HEK293 (cell line): ENCODE measurements around the gene HOXB9.
A peak's percentile ranks its signal among the peaks of the same experiment; 100 is the strongest.

Experiments used
- CTCF ChIA-PET: fragments of 350-600 bp; formaldehyde crosslinking; extraction: SDS; loops from one replicate; lab custom pipeline; 2021; ENCODE audit warnings: antibody characterized with exemption; lab: Yijun Ruan, JAX
- POLR2A ChIA-PET: fragments of 300-600 bp; formaldehyde crosslinking; extraction: SDS; loops from one replicate; lab custom pipeline; 2020; ENCODE audit warnings: antibody characterized with exemption, inconsistent platforms; lab: Yijun Ruan, JAX
- H3K27ac ChIP-seq: fragments of 200-500 bp; sonication (Bioruptor generic); 2 replicates; pipeline ENCODE4 v1.5.1; 2014; ENCODE audit warnings: low read depth, low read length, control low read depth, inconsistent platforms; ENCODE audit errors: extremely low read depth
- H3K36me3 ChIP-seq, 2 experiments: fragments of 200-500 bp in 1 of 2; sonication (Bioruptor generic) in 1 of 2; 1 replicate in 1 of 2; 2 replicates in 1 of 2; pipeline ENCODE4 v1.5.1; 2014 to 2017; ENCODE audit warnings: inconsistent platforms in 2 of 2, low read length in 2 of 2; ENCODE audit not compliant: control insufficient read depth in 2 of 2, insufficient read depth in 1 of 2
- H3K4me1 ChIP-seq: fragments of 200-500 bp; sonication (Bioruptor generic); 2 replicates; pipeline ENCODE4 v1.5.1; 2014; ENCODE audit warnings: mild to moderate bottlenecking, low read length, inconsistent platforms; ENCODE audit not compliant: control insufficient read depth, insufficient read depth
- H3K4me3 ChIP-seq: 2 replicates; pipeline ENCODE4 v1.5.1; 2011; ENCODE audit warnings: low read depth, mild to moderate bottlenecking, control low read depth, low read length, moderate library complexity
- H3K9me3 ChIP-seq: fragments of 200-500 bp; sonication (Bioruptor generic); 2 replicates; pipeline ENCODE4 v1.5.1; 2014; ENCODE audit warnings: low read depth, low read length, inconsistent platforms; ENCODE audit not compliant: control insufficient read depth, insufficient read depth
- BCL11B ChIP-seq: fragments of 450-650 bp; formaldehyde crosslinking; IDR thresholded peaks from 2 replicates; pipeline ENCODE4 v1.5.1; 2016; ENCODE audit warnings: low read depth, missing biosample characterization, missing genetic modification characterization
- EGR2 ChIP-seq: fragments of 450-650 bp; formaldehyde crosslinking; IDR thresholded peaks from 2 replicates; pipeline ENCODE4 v1.5.1; 2016; ENCODE audit warnings: low read depth, missing biosample characterization, missing genetic modification characterization
- KLF16 ChIP-seq: fragments of 450-650 bp; formaldehyde crosslinking; IDR thresholded peaks from 2 replicates; pipeline ENCODE4 v1.5.1; 2017; ENCODE audit warnings: missing biosample characterization, missing genetic modification characterization
- OVOL3 ChIP-seq: fragments of 450-650 bp; formaldehyde crosslinking; IDR thresholded peaks from 2 replicates; pipeline ENCODE4 v1.5.1; 2016; ENCODE audit warnings: missing biosample characterization, missing genetic modification characterization
- SP7 ChIP-seq: fragments of 450-650 bp; formaldehyde crosslinking; IDR thresholded peaks from 2 replicates; pipeline ENCODE4 v1.5.1; 2016; ENCODE audit warnings: missing biosample characterization, missing genetic modification characterization
- YY1 ChIP-seq: fragments of 450-650 bp; formaldehyde crosslinking; IDR thresholded peaks from 2 replicates; pipeline ENCODE4 v1.5.1; 2018; ENCODE audit warnings: missing biosample characterization, missing genetic modification characterization
- YY2 ChIP-seq: fragments of 450-650 bp; formaldehyde crosslinking; IDR thresholded peaks from 2 replicates; pipeline ENCODE4 v1.5.1; 2016; ENCODE audit warnings: missing biosample characterization, missing genetic modification characterization
- ZFP37 ChIP-seq: fragments of 450-650 bp; formaldehyde crosslinking; IDR thresholded peaks from 2 replicates; pipeline ENCODE4 v1.5.1; 2016; ENCODE audit warnings: missing biosample characterization, missing genetic modification characterization
- ZFP41 ChIP-seq: fragments of 450-650 bp; formaldehyde crosslinking; IDR thresholded peaks from 2 replicates; pipeline ENCODE4 v1.5.1; 2016; ENCODE audit warnings: missing biosample characterization, missing genetic modification characterization, borderline replicate concordance
- ZNF223 ChIP-seq: fragments of 450-650 bp; formaldehyde crosslinking; IDR thresholded peaks from 2 replicates; pipeline ENCODE4 v1.5.1; 2016; ENCODE audit warnings: missing biosample characterization, missing genetic modification characterization
- ZNF311 ChIP-seq: fragments of 450-650 bp; formaldehyde crosslinking; IDR thresholded peaks from 2 replicates; pipeline ENCODE4 v1.5.1; 2017; ENCODE audit warnings: missing biosample characterization, missing genetic modification characterization, borderline replicate concordance
- ZNF335 ChIP-seq: fragments of 450-650 bp; formaldehyde crosslinking; conservative IDR thresholded peaks from 2 replicates; pipeline ENCODE4 v1.5.1; 2016; ENCODE audit warnings: missing biosample characterization, missing genetic modification characterization
- ZNF354C ChIP-seq: fragments of 450-650 bp; formaldehyde crosslinking; IDR thresholded peaks from 2 replicates; pipeline ENCODE4 v1.5.1; 2016; ENCODE audit warnings: missing biosample characterization, missing genetic modification characterization, low read depth, borderline replicate concordance
- ZNF416 ChIP-seq: fragments of 450-650 bp; formaldehyde crosslinking; IDR thresholded peaks from 2 replicates; pipeline ENCODE4 v1.5.1; 2016; ENCODE audit warnings: missing biosample characterization, missing genetic modification characterization
- ZNF433 ChIP-seq: fragments of 450-650 bp; formaldehyde crosslinking; IDR thresholded peaks from 2 replicates; pipeline ENCODE4 v1.5.1; 2016; ENCODE audit warnings: missing biosample characterization, missing genetic modification characterization, low read depth
- ZNF48 ChIP-seq: fragments of 450-650 bp; formaldehyde crosslinking; IDR thresholded peaks from 2 replicates; pipeline ENCODE4 v1.5.1; 2016; ENCODE audit warnings: missing biosample characterization, missing genetic modification characterization
- ZNF623 ChIP-seq: fragments of 450-650 bp; formaldehyde crosslinking; IDR thresholded peaks from 2 replicates; pipeline ENCODE4 v1.5.1; 2016; ENCODE audit warnings: missing biosample characterization, missing genetic modification characterization
- ZNF707 ChIP-seq: fragments of 450-650 bp; formaldehyde crosslinking; IDR thresholded peaks from 2 replicates; pipeline ENCODE4 v1.5.1; 2016; ENCODE audit warnings: missing biosample characterization, missing genetic modification characterization
- ZNF830 ChIP-seq: fragments of 450-650 bp; IDR thresholded peaks from 2 replicates; pipeline ENCODE4 v1.5.0; 2018; ENCODE audit warnings: missing biosample characterization, missing genetic modification characterization, low read depth, mild to moderate bottlenecking, moderate library complexity
- TF ChIP-seq, protein P1 (sequence below): fragments of 450-650 bp; formaldehyde crosslinking; IDR thresholded peaks from 2 replicates; pipeline ENCODE4 v1.5.1; 2017; ENCODE audit warnings: missing biosample characterization, mild to moderate bottlenecking, missing genetic modification characterization, moderate library complexity
- TF ChIP-seq, protein P2 (sequence below): fragments of 450-650 bp; formaldehyde crosslinking; IDR thresholded peaks from 2 replicates; pipeline ENCODE4 v1.5.1; 2016; ENCODE audit warnings: missing biosample characterization, missing genetic modification characterization, borderline replicate concordance
- TF ChIP-seq, protein P3 (sequence below): fragments of 450-650 bp; IDR thresholded peaks from 2 replicates; pipeline ENCODE4 v1.5.1; 2018; ENCODE audit warnings: missing biosample characterization, mild to moderate bottlenecking, missing genetic modification characterization
- TF ChIP-seq, protein P4 (sequence below): fragments of 450-650 bp; formaldehyde crosslinking; IDR thresholded peaks from 2 replicates; pipeline ENCODE4 v1.5.1; 2016; ENCODE audit warnings: missing biosample characterization, missing genetic modification characterization
- TF ChIP-seq, protein P5 (sequence below): fragments of 450-650 bp; formaldehyde crosslinking; IDR thresholded peaks from 2 replicates; pipeline ENCODE4 v1.5.1; 2016; ENCODE audit warnings: missing biosample characterization, missing genetic modification characterization, low read depth
- TF ChIP-seq, protein P6 (sequence below): fragments of 450-650 bp; formaldehyde crosslinking; IDR thresholded peaks from 2 replicates; pipeline ENCODE4 v1.5.1; 2016; ENCODE audit warnings: missing biosample characterization, missing genetic modification characterization, low read depth

The HOXB9 gene

DNA sequence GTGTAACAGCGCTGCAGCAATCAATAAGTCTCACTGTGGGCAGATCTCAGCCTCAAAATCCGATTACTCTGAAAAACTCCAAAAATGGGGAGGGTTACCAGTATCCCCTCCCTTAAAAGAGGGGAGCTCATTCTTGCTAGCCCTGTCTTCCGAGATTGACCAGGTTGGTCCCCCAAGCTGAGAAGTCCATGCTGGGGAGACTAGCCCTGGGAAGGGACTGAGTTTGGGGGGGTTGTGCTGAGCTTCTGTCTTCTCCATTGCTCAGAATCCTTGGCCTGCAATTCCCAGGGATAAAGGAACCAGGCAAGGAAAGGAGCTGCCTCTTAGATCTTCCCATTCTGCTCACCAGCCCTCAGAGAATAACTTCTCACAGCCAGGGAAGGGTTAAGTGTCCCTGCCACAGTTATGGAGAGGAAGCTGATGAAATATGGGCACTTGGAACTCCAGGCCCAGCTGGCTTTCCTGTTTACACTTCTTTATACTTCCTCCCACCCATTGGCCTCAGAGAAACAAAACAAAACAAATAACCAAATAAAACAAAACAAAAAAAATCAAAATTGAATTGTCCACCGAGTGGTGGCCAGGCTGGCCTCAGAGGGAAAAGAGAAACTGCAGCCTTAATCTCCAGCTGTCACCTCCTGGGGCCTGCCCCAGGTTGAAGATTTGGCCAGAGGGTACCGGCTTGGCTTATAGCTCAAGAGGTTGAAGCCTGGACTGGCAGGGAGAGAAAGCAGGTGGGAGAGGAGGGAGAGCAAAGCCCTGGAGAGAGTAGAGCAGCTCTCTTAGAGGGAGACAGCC, 38.7 kb downstream of the HOXB9 start:
- Histone ChIP-seq H3K27ac (peak overlapping the region; percentile 92), H3K4me1 (peaks cover 50% of the 10 kb centered on the region), H3K4me3 (no peak overlapping the region), H3K9me3 (no peaks in the 10 kb centered on the region), H3K36me3 (peaks cover 0 to 33% of the 10 kb centered on the region in 2 experiments; a peak in 2 of 3 replicates)
- ChIA-PET CTCF (interaction anchor here (0.6 to 3.2 kb wide), 21 partner anchors 22 to 652 kb away, joined by 3 to 18 read pairs (median 3); no protein-coding TSS in a partner anchor), POLR2A (interaction anchor here (0.5 to 2.4 kb wide), 8 partner anchors 9 to 410 kb away, joined by 3 to 9 read pairs (median 4); partner anchors contain the start of gene IGF2BP1)
- TF ChIP-seq OVOL3 (no peak; the same call in 1 of the 2 replicates), ZFP41 (tag by site-specific recombination) (no peak), SP7 (tag by site-specific recombination) (peak; percentile 67), ZNF48 (tag by site-specific recombination) (no peak), ZNF433 (tag by site-specific recombination) (no peak), ZNF623 (tag by site-specific recombination) (no peak), ZNF223 (tag by site-specific recombination) (no peak), ZNF830 (no peak), YY2 (tag by site-specific recombination) (no peak), ZNF335 (tag by site-specific recombination) (peak; percentile 74), EGR2 (tag by site-specific recombination) (no peak), ZNF416 (tag by site-specific recombination) (no peak), ZNF354C (no peak), ZNF707 (tag by site-specific recombination) (no peak), ZNF311 (tag by site-specific recombination) (no peak), YY1 (tag by site-specific recombination) (no peak), BCL11B (tag by site-specific recombination) (no peak), ZFP37 (tag by site-specific recombination) (no peak), KLF16 (tag by site-specific recombination) (peak; percentile 63; the same call in 1 of the 2 replicates)
- TF ChIP-seq, protein P1, sequence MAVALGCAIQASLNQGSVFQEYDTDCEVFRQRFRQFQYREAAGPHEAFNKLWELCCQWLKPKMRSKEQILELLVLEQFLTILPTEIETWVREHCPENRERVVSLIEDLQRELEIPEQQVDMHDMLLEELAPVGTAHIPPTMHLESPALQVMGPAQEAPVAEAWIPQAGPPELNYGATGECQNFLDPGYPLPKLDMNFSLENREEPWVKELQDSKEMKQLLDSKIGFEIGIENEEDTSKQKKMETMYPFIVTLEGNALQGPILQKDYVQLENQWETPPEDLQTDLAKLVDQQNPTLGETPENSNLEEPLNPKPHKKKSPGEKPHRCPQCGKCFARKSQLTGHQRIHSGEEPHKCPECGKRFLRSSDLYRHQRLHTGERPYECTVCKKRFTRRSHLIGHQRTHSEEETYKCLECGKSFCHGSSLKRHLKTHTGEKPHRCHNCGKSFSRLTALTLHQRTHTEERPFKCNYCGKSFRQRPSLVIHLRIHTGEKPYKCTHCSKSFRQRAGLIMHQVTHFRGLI = no peak
- TF ChIP-seq, protein P2, sequence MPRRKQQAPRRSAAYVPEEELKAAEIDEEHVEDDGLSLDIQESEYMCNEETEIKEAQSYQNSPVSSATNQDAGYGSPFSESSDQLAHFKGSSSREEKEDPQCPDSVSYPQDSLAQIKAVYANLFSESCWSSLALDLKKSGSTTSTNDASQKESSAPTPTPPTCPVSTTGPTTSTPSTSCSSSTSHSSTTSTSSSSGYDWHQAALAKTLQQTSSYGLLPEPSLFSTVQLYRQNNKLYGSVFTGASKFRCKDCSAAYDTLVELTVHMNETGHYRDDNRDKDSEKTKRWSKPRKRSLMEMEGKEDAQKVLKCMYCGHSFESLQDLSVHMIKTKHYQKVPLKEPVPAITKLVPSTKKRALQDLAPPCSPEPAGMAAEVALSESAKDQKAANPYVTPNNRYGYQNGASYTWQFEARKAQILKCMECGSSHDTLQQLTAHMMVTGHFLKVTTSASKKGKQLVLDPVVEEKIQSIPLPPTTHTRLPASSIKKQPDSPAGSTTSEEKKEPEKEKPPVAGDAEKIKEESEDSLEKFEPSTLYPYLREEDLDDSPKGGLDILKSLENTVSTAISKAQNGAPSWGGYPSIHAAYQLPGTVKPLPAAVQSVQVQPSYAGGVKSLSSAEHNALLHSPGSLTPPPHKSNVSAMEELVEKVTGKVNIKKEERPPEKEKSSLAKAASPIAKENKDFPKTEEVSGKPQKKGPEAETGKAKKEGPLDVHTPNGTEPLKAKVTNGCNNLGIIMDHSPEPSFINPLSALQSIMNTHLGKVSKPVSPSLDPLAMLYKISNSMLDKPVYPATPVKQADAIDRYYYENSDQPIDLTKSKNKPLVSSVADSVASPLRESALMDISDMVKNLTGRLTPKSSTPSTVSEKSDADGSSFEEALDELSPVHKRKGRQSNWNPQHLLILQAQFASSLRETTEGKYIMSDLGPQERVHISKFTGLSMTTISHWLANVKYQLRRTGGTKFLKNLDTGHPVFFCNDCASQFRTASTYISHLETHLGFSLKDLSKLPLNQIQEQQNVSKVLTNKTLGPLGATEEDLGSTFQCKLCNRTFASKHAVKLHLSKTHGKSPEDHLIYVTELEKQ (tag by site-specific recombination) = 0 out of 2 replicates have a peak, but pooled peaks have one; percentile 45
- TF ChIP-seq, protein P3, sequence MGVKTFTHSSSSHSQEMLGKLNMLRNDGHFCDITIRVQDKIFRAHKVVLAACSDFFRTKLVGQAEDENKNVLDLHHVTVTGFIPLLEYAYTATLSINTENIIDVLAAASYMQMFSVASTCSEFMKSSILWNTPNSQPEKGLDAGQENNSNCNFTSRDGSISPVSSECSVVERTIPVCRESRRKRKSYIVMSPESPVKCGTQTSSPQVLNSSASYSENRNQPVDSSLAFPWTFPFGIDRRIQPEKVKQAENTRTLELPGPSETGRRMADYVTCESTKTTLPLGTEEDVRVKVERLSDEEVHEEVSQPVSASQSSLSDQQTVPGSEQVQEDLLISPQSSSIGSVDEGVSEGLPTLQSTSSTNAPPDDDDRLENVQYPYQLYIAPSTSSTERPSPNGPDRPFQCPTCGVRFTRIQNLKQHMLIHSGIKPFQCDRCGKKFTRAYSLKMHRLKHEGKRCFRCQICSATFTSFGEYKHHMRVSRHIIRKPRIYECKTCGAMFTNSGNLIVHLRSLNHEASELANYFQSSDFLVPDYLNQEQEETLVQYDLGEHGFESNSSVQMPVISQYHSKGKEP (tag by site-specific recombination) = no peak
- TF ChIP-seq, protein P4, sequence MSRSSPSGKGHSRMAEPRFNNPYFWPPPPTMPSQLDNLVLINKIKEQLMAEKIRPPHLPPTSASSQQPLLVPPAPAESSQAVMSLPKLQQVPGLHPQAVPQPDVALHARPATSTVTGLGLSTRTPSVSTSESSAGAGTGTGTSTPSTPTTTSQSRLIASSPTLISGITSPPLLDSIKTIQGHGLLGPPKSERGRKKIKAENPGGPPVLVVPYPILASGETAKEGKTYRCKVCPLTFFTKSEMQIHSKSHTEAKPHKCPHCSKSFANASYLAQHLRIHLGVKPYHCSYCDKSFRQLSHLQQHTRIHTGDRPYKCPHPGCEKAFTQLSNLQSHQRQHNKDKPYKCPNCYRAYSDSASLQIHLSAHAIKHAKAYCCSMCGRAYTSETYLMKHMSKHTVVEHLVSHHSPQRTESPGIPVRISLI (tag by site-specific recombination) = no peak
- TF ChIP-seq, protein P5, sequence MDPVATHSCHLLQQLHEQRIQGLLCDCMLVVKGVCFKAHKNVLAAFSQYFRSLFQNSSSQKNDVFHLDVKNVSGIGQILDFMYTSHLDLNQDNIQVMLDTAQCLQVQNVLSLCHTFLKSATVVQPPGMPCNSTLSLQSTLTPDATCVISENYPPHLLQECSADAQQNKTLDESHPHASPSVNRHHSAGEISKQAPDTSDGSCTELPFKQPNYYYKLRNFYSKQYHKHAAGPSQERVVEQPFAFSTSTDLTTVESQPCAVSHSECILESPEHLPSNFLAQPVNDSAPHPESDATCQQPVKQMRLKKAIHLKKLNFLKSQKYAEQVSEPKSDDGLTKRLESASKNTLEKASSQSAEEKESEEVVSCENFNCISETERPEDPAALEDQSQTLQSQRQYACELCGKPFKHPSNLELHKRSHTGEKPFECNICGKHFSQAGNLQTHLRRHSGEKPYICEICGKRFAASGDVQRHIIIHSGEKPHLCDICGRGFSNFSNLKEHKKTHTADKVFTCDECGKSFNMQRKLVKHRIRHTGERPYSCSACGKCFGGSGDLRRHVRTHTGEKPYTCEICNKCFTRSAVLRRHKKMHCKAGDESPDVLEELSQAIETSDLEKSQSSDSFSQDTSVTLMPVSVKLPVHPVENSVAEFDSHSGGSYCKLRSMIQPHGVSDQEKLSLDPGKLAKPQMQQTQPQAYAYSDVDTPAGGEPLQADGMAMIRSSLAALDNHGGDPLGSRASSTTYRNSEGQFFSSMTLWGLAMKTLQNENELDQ = no peak
- TF ChIP-seq, protein P6, sequence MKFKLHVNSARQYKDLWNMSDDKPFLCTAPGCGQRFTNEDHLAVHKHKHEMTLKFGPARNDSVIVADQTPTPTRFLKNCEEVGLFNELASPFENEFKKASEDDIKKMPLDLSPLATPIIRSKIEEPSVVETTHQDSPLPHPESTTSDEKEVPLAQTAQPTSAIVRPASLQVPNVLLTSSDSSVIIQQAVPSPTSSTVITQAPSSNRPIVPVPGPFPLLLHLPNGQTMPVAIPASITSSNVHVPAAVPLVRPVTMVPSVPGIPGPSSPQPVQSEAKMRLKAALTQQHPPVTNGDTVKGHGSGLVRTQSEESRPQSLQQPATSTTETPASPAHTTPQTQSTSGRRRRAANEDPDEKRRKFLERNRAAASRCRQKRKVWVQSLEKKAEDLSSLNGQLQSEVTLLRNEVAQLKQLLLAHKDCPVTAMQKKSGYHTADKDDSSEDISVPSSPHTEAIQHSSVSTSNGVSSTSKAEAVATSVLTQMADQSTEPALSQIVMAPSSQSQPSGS (tag by site-specific recombination) = no peak
